Measurements from ENCODE around the gene C1QL3.

C1QL3 gene

GRCh38 chr10:16521311-16522016 is at the start of gene C1QL3:
Gene C1QL3, minus strand, starts transcription at chr10:16521879. Its CDS starts 814 bp downstream, at chr10:16521065.
- peaks cover 10% of the 10 kb centered on the region for H3K4me1 Mint-ChIP-seq
- no peak within 1 kb of the TSS for H3K27ac Mint-ChIP-seq
- peaks cover 3% of the 10 kb centered on the region for H3K9me3 Mint-ChIP-seq
- H3K36me3 Mint-ChIP-seq (ENCODE audit: low read depth): no peaks in the 10 kb centered on the region
- H3K27me3 Mint-ChIP-seq (ENCODE audit: low read depth): peaks cover 96% of the 10 kb centered on the region
- TF ChIP-seq, protein P1, sequence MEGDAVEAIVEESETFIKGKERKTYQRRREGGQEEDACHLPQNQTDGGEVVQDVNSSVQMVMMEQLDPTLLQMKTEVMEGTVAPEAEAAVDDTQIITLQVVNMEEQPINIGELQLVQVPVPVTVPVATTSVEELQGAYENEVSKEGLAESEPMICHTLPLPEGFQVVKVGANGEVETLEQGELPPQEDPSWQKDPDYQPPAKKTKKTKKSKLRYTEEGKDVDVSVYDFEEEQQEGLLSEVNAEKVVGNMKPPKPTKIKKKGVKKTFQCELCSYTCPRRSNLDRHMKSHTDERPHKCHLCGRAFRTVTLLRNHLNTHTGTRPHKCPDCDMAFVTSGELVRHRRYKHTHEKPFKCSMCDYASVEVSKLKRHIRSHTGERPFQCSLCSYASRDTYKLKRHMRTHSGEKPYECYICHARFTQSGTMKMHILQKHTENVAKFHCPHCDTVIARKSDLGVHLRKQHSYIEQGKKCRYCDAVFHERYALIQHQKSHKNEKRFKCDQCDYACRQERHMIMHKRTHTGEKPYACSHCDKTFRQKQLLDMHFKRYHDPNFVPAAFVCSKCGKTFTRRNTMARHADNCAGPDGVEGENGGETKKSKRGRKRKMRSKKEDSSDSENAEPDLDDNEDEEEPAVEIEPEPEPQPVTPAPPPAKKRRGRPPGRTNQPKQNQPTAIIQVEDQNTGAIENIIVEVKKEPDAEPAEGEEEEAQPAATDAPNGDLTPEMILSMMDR (IDR thresholded peaks at IDR 0.05; ENCODE audit: unreplicated experiment in 3 of 3): peak in 1 of 3 experiments; percentile 1
- H3K4me3 Mint-ChIP-seq: peak within 1 kb of the TSS; percentile 82 to 85 (median 83)

DNA sequence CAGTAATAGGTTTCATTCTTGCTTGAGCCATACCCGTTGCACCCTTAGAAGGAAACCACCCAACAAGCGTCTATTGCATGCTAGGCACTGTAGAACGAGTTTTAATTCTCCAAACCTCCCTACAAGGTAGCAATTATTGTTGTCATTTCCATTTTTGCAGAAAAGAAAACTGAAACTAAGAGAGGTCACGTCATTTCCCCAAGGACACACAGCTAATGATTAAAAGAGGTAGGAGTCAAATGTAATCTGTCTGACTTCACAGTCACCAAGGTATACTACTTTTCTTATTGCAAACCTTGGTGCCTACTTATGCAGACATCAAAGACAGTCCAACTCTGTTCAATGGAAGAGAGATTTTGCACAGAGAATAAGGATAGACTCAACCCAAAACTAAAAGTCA is 49.1 kb upstream of the C1QL3 start:
- Mint-ChIP-seq H3K4me1 (no peaks in the 10 kb centered on the region), H3K36me3 (ENCODE audit: low read depth) (no peaks in the 10 kb centered on the region), H3K27ac (no peak overlapping the region), H3K4me3 (no peak overlapping the region), H3K9me3 (no peaks in the 10 kb centered on the region), H3K27me3 (ENCODE audit: low read depth) (peaks cover 5% of the 10 kb centered on the region)
- TF ChIP-seq, protein P1 (IDR thresholded peaks at IDR 0.05; ENCODE audit: unreplicated experiment in 3 of 3): no peak

DNA sequence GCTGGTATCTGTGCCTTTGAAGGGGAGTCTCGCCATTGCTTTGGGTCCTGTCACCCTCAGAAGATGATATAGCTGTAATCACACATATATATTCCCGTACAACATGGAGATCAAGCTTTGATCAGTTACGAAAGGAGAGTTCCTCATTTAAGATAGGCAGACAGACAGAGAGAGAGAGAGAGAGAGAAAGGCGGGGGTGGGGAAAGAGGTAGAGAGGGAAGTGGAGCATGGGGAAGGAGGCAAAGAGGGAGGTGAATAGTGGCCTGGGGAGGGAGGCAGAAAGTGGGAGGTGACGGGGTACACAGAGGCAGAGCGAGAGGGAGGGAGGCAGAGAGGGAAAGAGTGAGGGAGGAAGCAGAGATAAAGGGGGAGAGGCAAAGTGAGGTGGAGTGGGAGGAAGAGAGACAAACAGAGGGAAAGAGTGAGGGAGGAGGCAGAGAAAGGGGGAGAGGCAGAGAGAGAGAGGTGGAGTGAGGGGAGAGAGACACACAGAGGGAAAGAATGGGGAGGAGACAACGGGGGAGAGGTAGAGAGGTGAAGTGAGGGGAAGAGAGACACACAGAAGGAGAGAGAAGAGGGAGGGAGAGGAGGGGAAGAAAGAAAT is 44.6 kb upstream of the C1QL3 start:
- Mint-ChIP-seq H3K4me1 (no peaks in the 10 kb centered on the region), H3K36me3 (ENCODE audit: low read depth) (no peaks in the 10 kb centered on the region), H3K27ac (no peak overlapping the region), H3K9me3 (no peaks in the 10 kb centered on the region), H3K27me3 (ENCODE audit: low read depth) (peaks cover 8% of the 10 kb centered on the region), H3K4me3 (no peak overlapping the region)
- TF ChIP-seq, protein P1 (IDR thresholded peaks at IDR 0.05; ENCODE audit: unreplicated experiment in 3 of 3): no peak

- H3K4me3 Mint-ChIP-seq: no peak overlapping the region
- H3K9me3 Mint-ChIP-seq: no peaks in the 10 kb centered on the region
- no peaks in the 10 kb centered on the region for H3K4me1 Mint-ChIP-seq
- H3K36me3 Mint-ChIP-seq (ENCODE audit: low read depth): no peaks in the 10 kb centered on the region
- H3K27me3 Mint-ChIP-seq (ENCODE audit: low read depth): peaks cover 8% of the 10 kb centered on the region
- no peak overlapping the region for H3K27ac Mint-ChIP-seq
- TF ChIP-seq, protein P1 (IDR thresholded peaks at IDR 0.05; ENCODE audit: unreplicated experiment in 3 of 3): no peak
Measured at GRCh38 chr10:16565604-16566003, 43.9 kb upstream of the C1QL3 start.

DNA sequence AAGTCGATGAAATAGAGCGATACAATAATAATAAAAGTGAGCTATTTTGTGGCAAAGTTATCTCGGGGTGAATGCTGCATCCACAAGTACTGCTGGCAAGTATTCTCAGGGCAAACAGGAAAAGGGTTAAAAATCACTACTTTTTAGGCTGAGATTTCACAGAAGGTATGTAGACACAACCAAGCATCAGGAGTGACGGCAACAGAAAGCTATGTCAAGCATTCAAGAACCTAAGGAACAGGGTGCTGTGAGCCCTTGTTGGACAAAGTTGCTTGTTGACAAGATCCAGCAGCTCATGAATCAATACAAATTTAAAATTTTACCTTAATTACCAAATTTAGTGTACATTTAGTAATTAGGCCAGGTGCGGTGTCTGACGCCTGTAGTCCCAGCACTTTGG is 41.2 kb upstream of the C1QL3 start:
- H3K4me3 Mint-ChIP-seq: no peak overlapping the region
- H3K27me3 Mint-ChIP-seq (ENCODE audit: low read depth): peaks cover 8% of the 10 kb centered on the region
- TF ChIP-seq, protein P1 (IDR thresholded peaks at IDR 0.05; ENCODE audit: unreplicated experiment in 3 of 3): no peak
- no peak overlapping the region for H3K27ac Mint-ChIP-seq
- no peaks in the 10 kb centered on the region for H3K9me3 Mint-ChIP-seq
- no peaks in the 10 kb centered on the region for H3K36me3 Mint-ChIP-seq (ENCODE audit: low read depth)
- H3K4me1 Mint-ChIP-seq: no peaks in the 10 kb centered on the region
